Liver (tissue), 9 donors: ENCODE measurements around the gene ZSCAN30. TPM values are rescaled to one million over a fixed set of nuclear protein-coding genes. Genes with fewer than 3 reads are reported as not detected.

ENCODE experiments used
- DNase-seq: peaks from one replicate; pipeline ENCODE4 v3.0.0-alpha.2; 2017; ENCODE audit warnings: low spot score
- H3K27ac ChIP-seq, 2 donors: one replicate each; pipeline ENCODE4 v1.7.0; 2013; ENCODE audit warnings: inconsistent platforms in 2 of 2, low read length in 2 of 2, control low read depth in 1 of 2, low read depth in 1 of 2, mild to moderate bottlenecking in 1 of 2
- H3K27me3 ChIP-seq, 4 donors: one replicate each; pipeline versions ENCODE4 v1.6.1 to v1.7.0; 2013; ENCODE audit warnings: low read length in 3 of 4, inconsistent platforms in 1 of 4, mild to moderate bottlenecking in 1 of 4, moderate library complexity in 1 of 4; ENCODE audit not compliant: control insufficient read depth in 4 of 4, insufficient read depth in 4 of 4
- H3K36me3 ChIP-seq, 4 donors: one replicate each; pipeline versions ENCODE4 v1.6.1 to v1.7.0; 2013; ENCODE audit warnings: low read length in 3 of 4, mild to moderate bottlenecking in 3 of 4, low read depth in 1 of 4, moderate library complexity in 1 of 4; ENCODE audit not compliant: control insufficient read depth in 4 of 4, insufficient read depth in 3 of 4
- H3K4me1 ChIP-seq, 4 donors: one replicate each; pipeline versions ENCODE4 v1.6.1 to v1.7.0; 2013; ENCODE audit warnings: low read length in 3 of 4, mild to moderate bottlenecking in 3 of 4, moderate library complexity in 1 of 4; ENCODE audit not compliant: control insufficient read depth in 4 of 4, insufficient read depth in 4 of 4
- H3K4me3 ChIP-seq, 3 donors: one replicate each; pipeline versions ENCODE4 v1.6.1 to v1.7.0; 2013; ENCODE audit warnings: low read length in 3 of 3, control low read depth in 1 of 3, low read depth in 1 of 3, mild to moderate bottlenecking in 1 of 3
- H3K9ac ChIP-seq, 2 donors: one replicate each; pipeline ENCODE4 v1.7.0; 2013; ENCODE audit warnings: low read length in 2 of 2, mild to moderate bottlenecking in 2 of 2, moderate library complexity in 2 of 2, control low read depth in 1 of 2, low read depth in 1 of 2
- H3K9me3 ChIP-seq, 4 donors: one replicate each; pipeline versions ENCODE4 v1.6.1 to v1.7.0; 2013; ENCODE audit warnings: low read length in 3 of 4; ENCODE audit not compliant: control insufficient read depth in 4 of 4
- EGR1 ChIP-seq, 2 donors: IDR thresholded peaks; 2 replicates each; pipeline ENCODE4 v1.6.1; 2016 to 2018; ENCODE audit warnings: antibody characterized with exemption in 2 of 2, low read depth in 2 of 2
- FOXA1 ChIP-seq: IDR thresholded peaks from 2 replicates; pipeline ENCODE4 v1.6.1; 2016; ENCODE audit warnings: antibody characterized with exemption
- FOXA2 ChIP-seq: IDR thresholded peaks from 2 replicates; pipeline ENCODE4 v1.6.1; 2016; ENCODE audit warnings: antibody characterized with exemption
- GABPA ChIP-seq, 2 donors: IDR thresholded peaks in 1 of 2; conservative IDR thresholded peaks in 1 of 2; 2 replicates each; pipeline ENCODE4 v1.6.1; 2016; ENCODE audit warnings: antibody characterized with exemption in 2 of 2, mild to moderate bottlenecking in 1 of 2, moderate library complexity in 1 of 2
- HNF4A ChIP-seq, 2 donors: conservative IDR thresholded peaks; 2 replicates each; pipeline ENCODE4 v1.6.1; 2016; ENCODE audit warnings: antibody characterized with exemption in 2 of 2, mild to moderate bottlenecking in 2 of 2
- HNF4G ChIP-seq: IDR thresholded peaks from 2 replicates; pipeline ENCODE4 v1.6.1; 2016; ENCODE audit warnings: antibody characterized with exemption
- JUND ChIP-seq, 2 donors: IDR thresholded peaks; 2 replicates each; pipeline ENCODE4 v1.6.1; 2016; ENCODE audit warnings: antibody characterized with exemption in 2 of 2
- NR2F2 ChIP-seq: IDR thresholded peaks from 2 replicates; pipeline ENCODE4 v1.6.1; 2016; ENCODE audit warnings: antibody characterized with exemption
- RAD21 ChIP-seq, 2 donors: IDR thresholded peaks; 2 replicates each; pipeline ENCODE4 v1.6.1; 2016; ENCODE audit warnings: antibody characterized with exemption in 2 of 2, mild to moderate bottlenecking in 2 of 2
- RXRA ChIP-seq, 2 donors: IDR thresholded peaks; 2 replicates each; pipeline ENCODE4 v1.6.1; 2017 to 2018; ENCODE audit warnings: antibody characterized with exemption in 2 of 2, mild to moderate bottlenecking in 1 of 2
- SP1 ChIP-seq: IDR thresholded peaks from 2 replicates; pipeline ENCODE4 v1.6.1; 2018; ENCODE audit warnings: antibody characterized with exemption, mild to moderate bottlenecking
- TAF1 ChIP-seq: conservative IDR thresholded peaks from 2 replicates; pipeline ENCODE4 v1.6.1; 2016; ENCODE audit warnings: antibody characterized with exemption, mild to moderate bottlenecking
- YY1 ChIP-seq: IDR thresholded peaks from 2 replicates; pipeline ENCODE4 v1.6.1; 2016; ENCODE audit warnings: antibody characterized with exemption, mild to moderate bottlenecking
- WGBS: extraction: QIAGEN DNeasy Blood & Tissue Kit; methylation state at CpG from one replicate; pipeline ENCODE4 v1.1.7; 2013; 5-methylcytosine and 5-hydroxymethylcytosine counted together
- polyA plus RNA-seq, 2 donors: library from polyadenylated mRNA; stranded (reverse) in 1 of 2; unstranded in 1 of 2; fragments of 200-250 nt in 1 of 2; fragments of >200 nt in 1 of 2; fragmentation: Nextera tagmentation in 1 of 2; extraction: Ambion mirVana in 1 of 2; gene quantifications; one replicate each; pipeline versions ENCODE4 v1.2.1 to v1.2.3, GENCODE V29; 2013 to 2015
- total RNA-seq, 2 donors: library from RNA; depleted of rRNA; stranded (reverse); fragments of >200 nt; gene quantifications; one replicate each; pipeline ENCODE4 v1.2.3, GENCODE V29; 2014
- TF ChIP-seq, protein P1 (sequence below): fragments of 150-350 bp; IDR thresholded peaks from 2 replicates; pipeline ENCODE4 v1.5.1; 2017; ENCODE audit warnings: improper control_type of control experiment, low read depth, low read length; ENCODE audit not compliant: missing input control
- TF ChIP-seq, protein P2 (sequence below): IDR thresholded peaks from 2 replicates; pipeline ENCODE4 v1.6.1; 2016; ENCODE audit warnings: antibody characterized with exemption, mild to moderate bottlenecking
- TF ChIP-seq, protein P3 (sequence below): IDR thresholded peaks from 2 replicates; pipeline ENCODE4 v1.6.1; 2016; ENCODE audit warnings: antibody characterized with exemption
- TF ChIP-seq, protein P4 (sequence below): IDR thresholded peaks from 2 replicates; pipeline ENCODE4 v1.6.1; 2016; ENCODE audit warnings: antibody characterized with exemption
- TF ChIP-seq, protein P5 (sequence below): IDR thresholded peaks from 2 replicates; pipeline ENCODE4 v1.6.1; 2016; ENCODE audit warnings: antibody characterized with exemption
- donor health status: healthy.
- donor health status: healthy.
- donor health status: healthy.
- donor health status: healthy.
- donor health status: healthy.

ZSCAN30 gene
- total and polyA plus RNA-seq, 4 donors = 2.3 to 10.4 (median 5.6) TPM

DNA sequence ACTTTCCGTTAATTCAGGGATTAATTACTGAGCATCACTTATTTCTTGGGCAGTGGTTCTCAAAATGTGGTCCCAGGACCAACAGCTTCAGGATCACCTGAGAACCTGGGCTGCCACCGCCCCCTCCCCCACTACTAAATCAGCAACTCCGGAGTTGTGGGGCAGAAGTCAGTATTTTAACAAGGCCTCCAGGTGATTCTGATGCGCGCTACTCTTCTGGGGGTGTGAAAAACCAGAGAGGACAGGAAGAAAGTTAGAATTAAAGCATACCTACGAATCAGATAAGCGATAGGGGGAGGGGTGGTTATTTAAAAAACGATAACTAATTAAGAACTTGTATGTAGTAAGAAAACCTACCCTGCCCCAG lies 319 bp downstream of the ZSCAN30 start:
- peak overlapping the region; percentile 65 to 87 for H3K27ac ChIP-seq
- no peaks in the 10 kb centered on the region for H3K27me3 ChIP-seq
- H3K4me3 ChIP-seq = peak overlapping the region; percentile 53 to 83 (median 71)
- TF ChIP-seq JUND (IDR thresholded peaks at IDR 0.05) (no peak), RAD21 (IDR thresholded peaks at IDR 0.05) (no peak), YY1 (no peak), FOXA1 (no peak), NR2F2 (no peak), RXRA (IDR thresholded peaks at IDR 0.05) (no peak), GABPA (IDR thresholded peaks at IDR 0.05 in 1 of 2, conservative IDR thresholded peaks at IDR 0.05 in 1 of 2) (no peak), EGR1 (IDR thresholded peaks at IDR 0.05; ENCODE audit: low read depth in 2 of 2) (no peak), SP1 (no peak), HNF4G (no peak), FOXA2 (no peak), HNF4A (conservative IDR thresholded peaks at IDR 0.05) (no peak), TAF1 (no peak)
- TF ChIP-seq, protein P1, sequence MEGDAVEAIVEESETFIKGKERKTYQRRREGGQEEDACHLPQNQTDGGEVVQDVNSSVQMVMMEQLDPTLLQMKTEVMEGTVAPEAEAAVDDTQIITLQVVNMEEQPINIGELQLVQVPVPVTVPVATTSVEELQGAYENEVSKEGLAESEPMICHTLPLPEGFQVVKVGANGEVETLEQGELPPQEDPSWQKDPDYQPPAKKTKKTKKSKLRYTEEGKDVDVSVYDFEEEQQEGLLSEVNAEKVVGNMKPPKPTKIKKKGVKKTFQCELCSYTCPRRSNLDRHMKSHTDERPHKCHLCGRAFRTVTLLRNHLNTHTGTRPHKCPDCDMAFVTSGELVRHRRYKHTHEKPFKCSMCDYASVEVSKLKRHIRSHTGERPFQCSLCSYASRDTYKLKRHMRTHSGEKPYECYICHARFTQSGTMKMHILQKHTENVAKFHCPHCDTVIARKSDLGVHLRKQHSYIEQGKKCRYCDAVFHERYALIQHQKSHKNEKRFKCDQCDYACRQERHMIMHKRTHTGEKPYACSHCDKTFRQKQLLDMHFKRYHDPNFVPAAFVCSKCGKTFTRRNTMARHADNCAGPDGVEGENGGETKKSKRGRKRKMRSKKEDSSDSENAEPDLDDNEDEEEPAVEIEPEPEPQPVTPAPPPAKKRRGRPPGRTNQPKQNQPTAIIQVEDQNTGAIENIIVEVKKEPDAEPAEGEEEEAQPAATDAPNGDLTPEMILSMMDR = no peak
- TF ChIP-seq, protein P2, sequence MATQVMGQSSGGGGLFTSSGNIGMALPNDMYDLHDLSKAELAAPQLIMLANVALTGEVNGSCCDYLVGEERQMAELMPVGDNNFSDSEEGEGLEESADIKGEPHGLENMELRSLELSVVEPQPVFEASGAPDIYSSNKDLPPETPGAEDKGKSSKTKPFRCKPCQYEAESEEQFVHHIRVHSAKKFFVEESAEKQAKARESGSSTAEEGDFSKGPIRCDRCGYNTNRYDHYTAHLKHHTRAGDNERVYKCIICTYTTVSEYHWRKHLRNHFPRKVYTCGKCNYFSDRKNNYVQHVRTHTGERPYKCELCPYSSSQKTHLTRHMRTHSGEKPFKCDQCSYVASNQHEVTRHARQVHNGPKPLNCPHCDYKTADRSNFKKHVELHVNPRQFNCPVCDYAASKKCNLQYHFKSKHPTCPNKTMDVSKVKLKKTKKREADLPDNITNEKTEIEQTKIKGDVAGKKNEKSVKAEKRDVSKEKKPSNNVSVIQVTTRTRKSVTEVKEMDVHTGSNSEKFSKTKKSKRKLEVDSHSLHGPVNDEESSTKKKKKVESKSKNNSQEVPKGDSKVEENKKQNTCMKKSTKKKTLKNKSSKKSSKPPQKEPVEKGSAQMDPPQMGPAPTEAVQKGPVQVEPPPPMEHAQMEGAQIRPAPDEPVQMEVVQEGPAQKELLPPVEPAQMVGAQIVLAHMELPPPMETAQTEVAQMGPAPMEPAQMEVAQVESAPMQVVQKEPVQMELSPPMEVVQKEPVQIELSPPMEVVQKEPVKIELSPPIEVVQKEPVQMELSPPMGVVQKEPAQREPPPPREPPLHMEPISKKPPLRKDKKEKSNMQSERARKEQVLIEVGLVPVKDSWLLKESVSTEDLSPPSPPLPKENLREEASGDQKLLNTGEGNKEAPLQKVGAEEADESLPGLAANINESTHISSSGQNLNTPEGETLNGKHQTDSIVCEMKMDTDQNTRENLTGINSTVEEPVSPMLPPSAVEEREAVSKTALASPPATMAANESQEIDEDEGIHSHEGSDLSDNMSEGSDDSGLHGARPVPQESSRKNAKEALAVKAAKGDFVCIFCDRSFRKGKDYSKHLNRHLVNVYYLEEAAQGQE = no peak
- TF ChIP-seq, protein P3, sequence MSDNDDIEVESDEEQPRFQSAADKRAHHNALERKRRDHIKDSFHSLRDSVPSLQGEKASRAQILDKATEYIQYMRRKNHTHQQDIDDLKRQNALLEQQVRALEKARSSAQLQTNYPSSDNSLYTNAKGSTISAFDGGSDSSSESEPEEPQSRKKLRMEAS = no peak
- TF ChIP-seq, protein P4, sequence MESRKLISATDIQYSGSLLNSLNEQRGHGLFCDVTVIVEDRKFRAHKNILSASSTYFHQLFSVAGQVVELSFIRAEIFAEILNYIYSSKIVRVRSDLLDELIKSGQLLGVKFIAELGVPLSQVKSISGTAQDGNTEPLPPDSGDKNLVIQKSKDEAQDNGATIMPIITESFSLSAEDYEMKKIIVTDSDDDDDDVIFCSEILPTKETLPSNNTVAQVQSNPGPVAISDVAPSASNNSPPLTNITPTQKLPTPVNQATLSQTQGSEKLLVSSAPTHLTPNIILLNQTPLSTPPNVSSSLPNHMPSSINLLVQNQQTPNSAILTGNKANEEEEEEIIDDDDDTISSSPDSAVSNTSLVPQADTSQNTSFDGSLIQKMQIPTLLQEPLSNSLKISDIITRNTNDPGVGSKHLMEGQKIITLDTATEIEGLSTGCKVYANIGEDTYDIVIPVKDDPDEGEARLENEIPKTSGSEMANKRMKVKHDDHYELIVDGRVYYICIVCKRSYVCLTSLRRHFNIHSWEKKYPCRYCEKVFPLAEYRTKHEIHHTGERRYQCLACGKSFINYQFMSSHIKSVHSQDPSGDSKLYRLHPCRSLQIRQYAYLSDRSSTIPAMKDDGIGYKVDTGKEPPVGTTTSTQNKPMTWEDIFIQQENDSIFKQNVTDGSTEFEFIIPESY = no peak
- TF ChIP-seq, protein P5, sequence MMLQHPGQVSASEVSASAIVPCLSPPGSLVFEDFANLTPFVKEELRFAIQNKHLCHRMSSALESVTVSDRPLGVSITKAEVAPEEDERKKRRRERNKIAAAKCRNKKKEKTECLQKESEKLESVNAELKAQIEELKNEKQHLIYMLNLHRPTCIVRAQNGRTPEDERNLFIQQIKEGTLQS = no peak
- under 1% methylated on average over 8 of the region's 8 CpGs for WGBS
- H3K36me3 ChIP-seq = peaks cover 0 to 5% (median 2%) of the 10 kb centered on the region in 4 donors
- peaks cover 5 to 19% (median 10%) of the 10 kb centered on the region in 4 donors for H3K4me1 ChIP-seq
- peak overlapping the region; percentile 23 to 94 for H3K9ac ChIP-seq
- peak; percentile 49 for DNase-seq
- no peaks in the 10 kb centered on the region for H3K9me3 ChIP-seq
